Iris pigment epithelial cell (primary cell): ENCODE results near the gene CCDC92B.

Experiments used
- DNase-seq: peaks from one replicate; pipeline ENCODE4 v3.0.0-alpha.2; 2011; ENCODE audit warnings: low read depth

Gene CCDC92B

DNA sequence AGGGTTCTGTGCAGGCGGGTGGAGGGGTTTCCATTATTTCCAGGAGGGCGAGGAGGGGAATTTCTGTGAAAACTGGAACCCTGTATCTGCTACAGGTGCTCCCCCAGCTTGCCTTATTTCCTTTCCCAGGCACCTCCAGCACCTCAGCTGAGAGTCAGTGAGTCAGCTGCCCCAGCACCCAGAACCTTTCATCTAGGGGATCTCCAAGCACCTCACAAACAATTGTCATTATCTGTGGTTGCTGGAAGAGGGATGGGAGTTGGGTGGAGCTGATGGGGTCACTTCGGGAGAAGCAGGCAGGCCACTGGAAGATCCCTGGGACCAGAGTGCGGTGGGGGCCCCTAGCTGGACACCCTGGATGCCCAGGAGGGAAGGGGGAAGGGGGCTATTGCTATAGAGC, 27.8 kb downstream of the CCDC92B start:
- no peak for DNase-seq

GRCh38 chr17:2719861-2720260, 29.6 kb downstream of the CCDC92B start:
- no peak for DNase-seq

- DNase-seq = no peak
These were observed 31.1 kb downstream of the CCDC92B start for GRCh38 chr17:2718150-2718938.

- no peak for DNase-seq
These were observed 32.8 kb downstream of the CCDC92B start for GRCh38 chr17:2716649-2717048.

DNA sequence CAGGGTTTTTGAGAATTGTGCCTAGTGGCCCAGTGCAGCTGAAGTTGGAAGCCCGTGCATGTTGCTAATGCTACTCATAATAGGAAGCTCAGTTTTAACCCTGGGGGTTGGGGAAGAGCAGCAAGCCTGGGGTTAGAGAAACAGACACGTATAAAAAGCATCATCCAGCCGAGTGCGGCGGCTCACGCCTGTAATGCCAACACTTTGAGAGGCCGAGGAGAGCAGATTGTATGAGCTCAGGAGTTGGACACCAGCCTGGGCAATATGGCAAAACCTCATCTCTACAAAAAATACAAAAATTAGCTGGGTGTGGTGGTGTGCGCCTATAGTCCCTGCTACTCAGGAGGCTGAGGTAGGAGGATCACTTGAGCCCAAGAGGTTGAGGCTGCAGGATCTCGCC, 35.6 kb downstream of the CCDC92B start:
- DNase-seq = no peak

- DNase-seq = no peak
These were observed 37.0 kb downstream of the CCDC92B start for GRCh38 chr17:2712300-2713043.

DNA sequence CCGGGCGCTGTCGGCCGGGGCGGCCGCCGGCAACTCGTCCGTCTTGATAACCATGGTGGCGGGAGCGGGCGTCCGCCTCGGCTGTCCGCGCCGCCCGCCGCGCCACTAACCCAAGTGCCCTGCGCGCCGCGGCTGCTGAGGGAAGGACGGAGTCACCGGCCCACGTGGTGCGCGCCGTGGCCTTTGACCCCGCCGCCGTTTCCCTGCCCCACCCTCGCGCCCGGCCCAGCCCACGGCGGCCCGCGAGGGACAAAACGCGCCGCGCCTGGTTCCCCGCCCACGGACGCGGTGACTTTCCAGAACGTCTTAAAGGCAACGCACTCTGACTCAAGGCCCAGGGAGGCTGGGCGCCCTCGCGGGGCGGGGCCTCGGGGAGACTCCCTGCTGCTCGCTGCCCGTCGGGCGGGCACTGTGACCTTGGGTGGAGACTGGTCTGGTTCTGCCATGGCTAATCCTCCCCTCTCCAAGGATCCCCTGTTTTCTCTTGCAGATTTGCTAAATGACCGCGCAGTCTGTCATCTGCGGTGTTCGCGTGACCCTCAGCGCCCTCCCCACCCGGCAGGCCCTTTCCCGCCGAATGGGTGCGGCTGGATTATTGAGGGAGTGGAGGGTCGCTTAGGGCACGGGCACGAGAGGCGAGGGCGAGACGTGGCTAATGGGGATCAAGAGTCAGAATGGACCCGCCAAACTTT, 37.7 kb downstream of the CCDC92B start, which contains the start of gene CLUH:
Gene CLUH (minus strand): TSS at position 157 of the 692 bp plus-strand sequence. CDS start 103 bp downstream, at position 54.
- DNase-seq = peak; percentile 97

DNA sequence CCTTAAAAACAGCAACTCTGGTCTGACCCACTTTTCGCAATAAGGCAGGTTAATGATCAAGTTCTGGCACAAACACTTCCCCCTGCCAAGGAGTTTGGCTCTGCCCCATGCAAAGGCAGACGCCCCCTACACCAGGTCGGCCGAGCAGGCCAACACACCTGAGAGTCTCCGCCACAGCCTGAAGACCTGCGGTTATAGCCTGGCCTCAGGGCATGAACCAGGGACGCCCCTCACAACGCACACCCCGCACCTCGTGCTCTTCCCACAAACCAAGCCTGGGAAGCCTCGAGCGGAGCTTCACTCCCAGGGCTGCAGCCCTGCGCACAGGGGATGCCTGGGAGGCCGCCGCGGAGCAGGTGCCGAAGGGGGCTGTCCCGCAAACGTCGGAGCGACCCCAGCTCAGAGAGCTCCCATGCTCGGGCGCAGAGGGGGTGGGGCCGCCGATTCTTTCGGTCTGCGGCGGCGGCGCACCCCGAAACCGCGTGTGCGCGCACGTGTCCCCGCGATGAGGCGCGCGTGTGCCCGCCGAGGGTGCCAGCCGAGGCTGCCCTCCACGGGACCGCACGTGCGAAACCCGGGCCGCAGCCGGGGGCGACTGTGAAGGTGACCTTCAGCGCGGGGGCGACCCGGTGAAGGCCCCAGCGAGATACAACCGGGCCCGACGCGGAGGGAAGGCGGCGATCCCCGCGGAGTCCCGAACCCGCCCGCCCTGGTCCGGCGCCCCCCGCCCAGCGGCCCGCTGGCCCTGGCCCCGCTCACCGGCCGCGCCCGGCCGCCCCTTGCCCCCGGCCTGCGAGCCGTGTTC, 38.4 kb downstream of the CCDC92B start:
- no peak for DNase-seq

- no peak for DNase-seq
These were observed 39.2 kb downstream of the CCDC92B start for GRCh38 chr17:2710071-2710802.

DNA sequence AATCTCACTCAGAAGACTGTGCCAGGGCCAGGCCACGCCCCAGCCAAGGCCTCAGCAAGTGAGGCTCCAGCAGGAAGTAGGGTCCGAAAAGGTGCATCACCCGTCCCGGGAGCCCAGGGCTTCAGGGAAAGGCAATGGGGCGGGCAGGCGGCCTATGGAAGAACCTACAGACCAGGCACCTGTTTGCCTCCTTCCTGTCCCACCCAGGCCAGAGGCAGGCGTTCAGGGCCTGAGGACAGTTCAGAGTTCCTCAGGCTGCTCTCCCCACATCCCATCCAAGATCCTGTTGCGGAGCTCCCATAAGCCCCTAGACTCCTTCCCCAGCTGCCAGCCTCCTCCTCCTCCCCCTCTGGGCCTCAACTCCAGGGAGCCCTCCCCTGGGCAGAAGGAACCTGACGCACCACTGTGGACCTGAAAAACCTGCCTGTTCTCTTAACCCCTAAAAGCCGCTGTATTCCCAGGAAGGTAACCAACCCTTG, 40.2 kb downstream of the CCDC92B start:
- DNase-seq = no peak

DNA sequence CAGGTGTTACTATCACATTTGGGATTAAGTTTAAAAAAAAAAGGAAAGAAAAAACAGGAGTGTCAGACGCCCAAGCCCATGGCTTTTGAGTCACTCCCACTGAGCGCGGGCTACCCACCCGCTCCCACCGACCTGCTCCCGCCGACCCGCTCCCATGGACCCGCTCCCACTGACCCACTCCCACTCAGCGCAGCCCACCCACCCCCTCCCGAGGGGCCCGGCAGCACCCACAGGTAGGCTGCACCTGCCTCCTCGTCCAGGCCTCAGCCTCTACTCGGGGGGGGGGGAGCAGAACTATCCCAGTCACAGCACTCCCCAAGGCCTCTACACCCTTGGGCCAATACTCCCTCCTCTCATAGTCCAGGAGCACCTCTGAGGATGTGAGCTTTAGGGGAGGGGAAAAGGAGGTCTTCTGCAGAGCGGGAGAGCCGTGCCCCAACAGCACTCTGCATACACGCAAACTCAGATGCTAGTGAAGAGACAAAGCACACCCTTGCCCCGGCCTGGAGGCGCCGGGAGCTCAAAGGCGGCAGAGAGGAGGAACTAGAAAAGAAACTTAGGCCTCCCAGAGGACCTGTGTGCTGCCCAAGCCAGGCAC, 40.8 kb downstream of the CCDC92B start:
- no peak for DNase-seq

DNA sequence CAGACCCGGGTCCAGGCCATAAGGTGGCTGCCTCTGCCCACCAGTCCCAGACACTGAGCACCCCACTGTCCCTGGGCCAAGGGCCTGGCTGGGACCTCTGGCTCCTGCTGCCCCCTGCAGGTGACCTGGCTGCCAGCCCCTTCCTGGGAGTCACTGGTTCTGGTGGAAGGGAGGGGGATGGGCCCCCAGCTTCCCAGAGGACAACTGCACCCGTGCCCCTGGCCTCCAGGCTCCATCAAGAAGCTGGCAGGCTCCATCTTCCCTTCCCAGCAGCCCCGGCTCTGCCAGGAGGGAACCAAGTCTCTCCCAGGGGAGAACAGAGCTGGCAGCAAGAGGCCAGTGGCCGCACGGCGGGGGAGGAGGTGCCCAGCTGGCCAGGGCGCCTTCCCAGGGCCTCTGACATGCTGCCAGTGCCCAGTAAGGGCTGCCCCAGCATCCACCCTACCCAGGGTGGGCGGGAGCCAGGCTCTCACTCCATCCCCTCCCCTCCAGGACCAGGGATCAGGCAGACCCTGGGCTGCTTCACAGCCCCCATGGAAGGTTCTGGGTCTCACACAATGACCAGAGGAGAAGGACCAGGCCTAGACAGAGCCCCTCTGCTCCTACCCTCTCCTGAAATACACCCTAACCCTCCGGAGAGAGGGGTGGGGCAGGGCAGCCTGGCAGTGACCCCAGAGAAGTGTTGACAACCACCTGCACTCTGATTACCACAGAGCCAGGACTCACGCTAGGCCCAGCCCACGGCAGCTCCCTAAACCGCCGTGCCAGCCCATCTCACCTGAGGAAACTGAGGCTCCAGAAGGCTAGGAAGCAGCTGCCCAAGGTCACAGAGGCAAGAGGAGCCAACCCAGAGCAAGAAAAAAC, 41.5 kb downstream of the CCDC92B start:
- DNase-seq = no peak

DNA sequence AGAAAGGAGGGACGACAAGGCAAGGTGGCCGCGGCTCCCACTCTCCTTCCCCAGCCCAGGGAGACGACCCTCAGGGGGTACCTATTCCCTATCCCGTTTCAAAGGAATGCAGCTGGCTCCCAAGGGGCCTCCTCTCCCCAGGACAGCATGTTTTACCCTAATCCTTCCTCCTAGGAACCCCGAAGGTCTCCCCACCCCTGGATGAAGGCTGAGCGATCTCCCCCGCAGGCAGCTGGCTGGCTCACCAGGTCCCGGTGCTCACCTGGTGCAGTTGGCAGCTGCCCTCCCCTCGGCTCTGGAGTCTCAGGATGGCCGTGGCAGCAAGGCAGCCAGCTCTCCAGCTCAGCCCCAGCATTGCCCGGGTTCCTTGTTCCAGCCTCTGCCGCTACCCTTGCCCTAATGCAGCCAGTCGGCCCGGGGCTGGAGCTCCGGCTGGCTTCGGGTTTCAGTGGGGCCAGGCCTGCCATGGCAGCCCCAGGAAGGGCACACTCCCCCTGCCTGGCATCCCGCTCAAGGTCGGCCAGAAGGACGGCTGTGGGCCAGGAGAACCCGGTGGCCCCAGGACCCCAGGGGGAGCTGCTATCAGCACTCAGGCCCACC, 42.4 kb downstream of the CCDC92B start:
- no peak for DNase-seq

DNA sequence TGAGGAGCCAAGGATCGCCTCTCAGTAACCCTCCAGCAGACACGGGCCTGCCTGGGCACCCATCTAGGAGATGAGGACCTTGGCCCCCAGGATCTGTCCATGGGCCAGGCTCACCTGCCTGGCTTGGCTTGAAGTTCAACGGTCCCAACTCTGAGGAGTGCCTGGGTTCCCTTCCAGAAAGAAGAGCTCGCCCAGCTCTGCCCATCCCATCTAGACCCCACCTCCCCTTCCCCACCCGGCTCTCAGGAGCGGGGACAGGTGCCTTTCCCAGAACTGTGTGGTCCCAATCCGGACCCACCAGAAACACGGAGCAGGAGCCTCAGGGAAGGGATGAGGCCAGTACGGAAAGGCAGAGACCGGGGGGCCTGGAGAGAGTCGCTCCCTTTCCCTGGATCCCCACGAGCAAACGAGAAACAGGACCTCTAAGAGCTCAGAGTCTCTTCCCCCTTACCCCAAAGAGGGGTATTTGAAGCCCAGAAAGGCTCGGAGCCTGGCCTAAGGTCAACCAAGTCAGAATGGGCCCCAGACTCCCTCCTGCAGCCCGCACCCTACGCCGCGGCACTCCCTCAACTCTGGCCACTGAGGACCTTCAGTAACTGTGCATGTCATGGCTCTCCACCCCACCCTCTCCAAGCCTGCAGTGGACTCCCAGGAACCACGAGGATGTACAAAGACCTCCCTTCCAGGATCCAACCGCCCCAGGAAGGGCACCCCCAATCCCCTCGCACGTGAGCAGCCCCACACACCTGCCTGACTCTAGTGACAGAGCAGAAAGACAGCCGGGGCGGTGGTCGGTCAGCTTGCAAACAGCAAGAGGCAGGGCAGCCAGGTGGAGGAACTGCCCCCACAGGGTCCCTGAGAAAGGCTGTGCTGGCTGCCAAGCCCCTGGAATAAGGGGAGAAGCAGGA, 43.3 kb downstream of the CCDC92B start:
- no peak for DNase-seq

- peak; percentile 83 for DNase-seq
These were observed 44.2 kb downstream of the CCDC92B start for GRCh38 chr17:2705263-2705662.

- no peak for DNase-seq
These were observed 44.6 kb downstream of the CCDC92B start for GRCh38 chr17:2704890-2705248.

- no peak for DNase-seq
These were observed 45.2 kb downstream of the CCDC92B start for GRCh38 chr17:2704031-2704889.
